ENCODE results near the gene SCFD2.

GRCh38 chr4:53128706-53129357, 237.0 kb downstream of the SCFD2 start:
- no peak for TF ChIP-seq CTCF (IDR thresholded peaks at IDR 0.05; ENCODE audit: low read depth, low read length)
- no peak for TF ChIP-seq EZH2phosphoT487 (IDR thresholded peaks at IDR 0.05; ENCODE audit: low read depth)
